HG03196 (cell line): ENCODE results near the gene SLC5A11.
"Not testable (repeated sequence)": the region's sequence is repeated elsewhere in the genome, so short reads cannot be mapped to it uniquely, and the experiment has no call there.

Experiments
- ATAC-seq: cut with Tn5 transposase; IDR thresholded peaks from one replicate; pipeline ENCODE4 v1.9.1; 2021; ENCODE audit not compliant: unreplicated experiment

The SLC5A11 gene

GRCh38 chr16:24845726-24846547 is at the start of gene SLC5A11:
TSS of gene SLC5A11 (plus strand) at chr16:24845963. CDS start at chr16:24858644, 12,681 bp downstream.
- no peak for ATAC-seq

DNA sequence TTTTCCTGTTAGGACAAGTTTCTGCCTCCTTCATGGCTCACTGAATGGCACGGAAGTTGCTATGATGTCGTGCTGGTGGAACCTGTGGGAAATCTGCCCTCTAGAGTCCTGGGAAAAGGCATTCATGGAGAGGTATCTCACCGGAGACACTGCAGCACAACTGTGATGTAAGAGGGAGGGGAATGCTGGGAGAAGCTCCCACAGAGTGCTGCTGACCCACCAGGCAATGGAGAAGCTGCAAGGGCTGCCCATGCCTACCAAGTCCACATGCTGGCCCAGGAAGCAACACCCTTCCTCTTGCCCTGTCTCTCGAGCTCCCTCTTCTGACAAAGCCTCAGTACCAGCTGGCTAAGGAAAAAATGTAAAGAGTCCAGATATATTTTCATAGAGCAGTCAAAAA is 45.2 kb upstream of the SLC5A11 start:
- no peak for ATAC-seq

GRCh38 chr16:24801761-24802302 is 43.9 kb upstream of the SLC5A11 start:
- no peak for ATAC-seq

DNA sequence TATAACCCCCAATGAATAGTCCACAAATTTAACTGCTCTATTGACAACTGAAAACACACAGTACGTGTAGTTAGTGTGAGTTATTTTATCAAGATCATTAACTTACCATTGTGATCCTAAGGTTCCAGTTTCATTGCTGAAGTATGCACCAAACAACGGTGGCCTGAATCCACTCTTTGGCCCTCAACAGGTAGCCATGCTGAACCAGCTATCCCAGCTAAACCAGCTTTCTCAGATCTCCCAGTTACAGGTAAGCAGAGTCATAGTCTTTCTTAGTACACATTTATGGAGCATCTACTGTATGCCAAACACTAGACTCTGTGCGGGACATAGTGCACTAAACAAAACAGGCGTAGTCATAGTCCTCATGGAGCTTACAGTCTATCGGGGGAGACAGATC is 40.3 kb upstream of the SLC5A11 start:
- no peak for ATAC-seq

GRCh38 chr16:24807301-24807700 is 38.5 kb upstream of the SLC5A11 start:
- no peak for ATAC-seq

DNA sequence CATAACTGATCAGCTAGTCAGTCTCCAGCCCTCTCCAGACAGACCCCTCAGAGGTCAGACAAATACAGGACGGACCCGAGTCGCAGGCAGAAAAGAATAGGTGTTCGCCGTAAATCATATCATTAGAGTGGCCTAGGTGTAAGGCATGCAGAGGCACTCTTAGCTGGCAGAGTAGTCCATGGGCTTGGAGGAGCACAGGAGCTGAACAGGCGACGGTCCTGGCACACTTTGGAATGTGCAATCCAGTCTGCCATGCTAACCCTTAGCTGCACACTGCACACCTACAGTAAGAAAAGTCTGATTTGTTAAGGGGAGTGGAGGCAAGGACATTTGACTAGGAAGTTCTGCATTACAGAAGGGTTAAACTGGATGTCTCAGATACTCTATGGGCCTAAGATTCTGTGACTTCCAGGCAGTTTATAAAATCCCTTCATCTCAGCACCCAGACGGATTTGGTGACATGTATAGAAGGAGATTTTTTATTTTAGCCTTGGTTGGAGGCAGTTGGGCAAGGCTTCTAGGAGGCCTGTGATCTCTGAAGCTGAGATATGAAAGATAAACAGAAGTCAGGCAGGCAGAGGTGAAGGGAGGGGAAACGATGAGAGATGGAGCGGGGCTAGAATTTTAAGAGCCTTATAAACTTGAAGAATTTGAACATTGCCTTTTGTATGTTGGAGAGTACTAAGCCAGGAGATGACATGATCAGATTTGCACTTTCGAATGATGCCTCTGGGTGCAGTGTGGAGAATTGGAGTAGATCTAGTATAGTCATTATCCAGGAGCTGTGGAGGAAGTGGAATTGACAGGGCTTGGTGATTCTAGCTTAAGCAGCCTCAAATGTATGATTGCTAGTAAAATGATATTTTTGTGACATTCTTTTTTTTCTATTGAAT is 34.6 kb upstream of the SLC5A11 start:
- ATAC-seq = no peak

DNA sequence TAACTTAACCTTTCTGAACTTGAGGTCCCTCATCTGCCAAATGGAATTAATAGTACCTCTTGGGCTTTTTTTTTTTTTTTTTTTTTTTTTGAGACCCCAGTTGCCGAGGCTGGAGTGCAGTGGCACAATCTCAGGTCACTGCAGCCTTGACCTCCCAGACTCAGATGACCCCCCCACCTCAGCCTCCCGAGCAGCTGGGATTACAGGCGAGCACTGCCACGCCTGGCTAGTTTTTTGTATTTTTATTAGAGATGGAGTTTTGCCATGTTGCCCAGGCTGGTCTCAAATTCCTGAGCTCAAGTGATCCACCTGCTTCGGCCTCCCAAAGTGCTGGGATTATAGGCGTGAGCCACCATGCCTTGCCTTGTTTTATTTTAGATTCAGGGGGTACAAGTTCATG is 33.0 kb upstream of the SLC5A11 start:
- not testable (repeated sequence) for ATAC-seq

DNA sequence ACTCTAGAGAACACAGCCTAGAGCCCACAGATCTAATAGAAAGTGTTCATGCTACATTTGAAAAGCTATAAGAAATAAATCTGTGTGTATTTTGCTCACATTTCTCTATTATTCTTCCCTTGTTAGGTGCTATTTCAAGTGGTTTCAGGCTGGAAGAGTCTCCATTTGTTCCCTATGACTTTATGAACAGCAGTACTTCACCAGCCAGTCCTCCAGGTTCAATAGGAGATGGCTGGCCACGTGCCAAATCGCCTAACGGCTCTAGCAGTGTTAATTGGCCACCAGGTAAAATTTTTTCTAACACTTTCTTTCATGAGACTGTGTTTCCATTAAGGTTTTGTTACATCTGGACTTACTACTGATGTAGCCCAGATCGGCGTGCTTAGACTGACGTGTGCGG is 30.7 kb upstream of the SLC5A11 start:
- ATAC-seq = no peak

DNA sequence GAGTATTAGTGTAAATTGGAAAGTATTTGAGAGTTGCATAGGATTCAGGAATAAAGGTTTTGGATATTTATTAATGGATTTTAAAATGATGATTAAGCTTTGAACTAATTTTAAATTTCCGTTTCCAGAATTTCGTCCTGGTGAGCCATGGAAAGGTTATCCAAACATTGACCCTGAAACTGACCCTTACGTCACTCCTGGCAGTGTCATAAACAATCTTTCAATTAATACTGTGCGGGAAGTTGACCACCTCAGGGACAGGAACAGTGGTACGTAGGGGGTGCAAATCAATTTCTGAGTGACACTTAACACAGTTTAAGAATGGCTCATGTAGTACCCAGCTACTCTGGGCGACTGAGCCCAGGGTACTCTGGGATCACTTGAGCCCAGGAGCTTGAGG is 29.1 kb upstream of the SLC5A11 start:
- no peak for ATAC-seq

DNA sequence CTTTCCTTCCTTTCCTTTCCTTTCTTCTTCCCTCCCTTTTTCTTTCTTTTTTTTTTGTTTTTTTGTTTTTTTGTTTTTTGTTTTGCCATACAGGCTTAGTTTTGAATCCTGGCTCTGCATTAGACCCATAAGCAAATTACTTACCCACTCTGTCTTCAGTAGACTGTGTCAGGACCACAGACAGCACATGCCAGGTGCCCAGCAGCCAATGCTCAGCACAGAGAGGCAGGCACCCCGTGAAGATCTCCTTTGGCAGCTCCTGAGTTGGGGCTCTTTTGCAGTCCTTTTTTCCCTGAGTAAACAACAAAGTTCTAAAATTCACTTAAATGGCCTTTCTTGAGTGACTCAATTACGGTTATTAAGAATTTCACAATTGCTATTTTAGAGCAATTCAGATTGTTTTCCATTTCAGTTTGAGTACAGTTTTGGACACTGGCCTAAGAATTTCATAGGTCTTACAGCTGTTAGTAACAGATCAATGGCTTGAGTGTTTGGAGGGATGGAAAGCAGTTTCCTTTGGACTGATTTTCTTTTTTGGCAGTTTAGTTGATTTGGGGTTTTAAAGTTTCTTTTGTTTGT is 26.2 kb upstream of the SLC5A11 start:
- no peak for ATAC-seq

- no peak for ATAC-seq
These were observed 25.2 kb upstream of the SLC5A11 start for GRCh38 chr16:24820522-24820921.

- ATAC-seq = no peak
These were observed 24.6 kb upstream of the SLC5A11 start for GRCh38 chr16:24821129-24821528.

- no peak for ATAC-seq
These were observed 23.2 kb upstream of the SLC5A11 start for GRCh38 chr16:24822542-24822941.

DNA sequence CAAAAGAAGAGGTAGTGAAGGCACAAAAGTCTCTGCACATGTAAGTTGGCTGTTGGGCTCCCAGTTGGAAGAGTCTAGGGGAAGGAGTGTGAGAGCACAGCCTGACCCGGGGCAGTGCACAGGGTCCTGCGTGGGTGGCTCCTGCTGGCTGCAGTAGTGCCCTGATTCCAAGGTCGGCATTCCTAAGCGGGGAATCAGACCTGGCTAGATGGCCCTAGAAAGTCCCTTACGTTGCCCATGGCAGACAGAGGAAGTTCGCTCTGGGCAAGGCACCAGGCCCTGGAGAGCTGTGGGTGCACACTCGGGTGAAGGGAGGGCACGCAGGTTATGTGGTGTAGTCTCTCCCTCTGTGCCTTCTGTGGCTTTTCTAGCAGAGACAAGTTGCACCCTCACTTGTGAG is 22.8 kb upstream of the SLC5A11 start:
- no peak for ATAC-seq

DNA sequence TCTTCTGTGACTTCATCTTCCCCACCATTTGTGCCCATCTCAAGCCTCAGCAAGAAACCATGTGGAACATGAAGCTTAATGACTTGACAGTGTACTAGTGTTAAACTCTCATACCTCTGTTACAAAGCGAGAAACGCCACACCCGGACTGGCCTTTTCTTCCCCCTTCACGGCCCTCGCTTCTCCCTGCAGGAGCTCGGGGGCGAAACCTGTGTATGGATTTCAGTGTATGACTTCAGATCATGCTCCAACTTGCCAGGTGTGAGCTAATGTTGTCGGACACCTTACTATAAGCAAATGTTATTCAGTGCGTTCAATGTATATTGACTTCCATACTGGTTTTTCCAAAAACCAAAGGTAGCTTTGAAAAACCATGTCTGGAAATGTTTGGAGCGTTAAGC is 20.1 kb upstream of the SLC5A11 start:
- no peak for ATAC-seq

DNA sequence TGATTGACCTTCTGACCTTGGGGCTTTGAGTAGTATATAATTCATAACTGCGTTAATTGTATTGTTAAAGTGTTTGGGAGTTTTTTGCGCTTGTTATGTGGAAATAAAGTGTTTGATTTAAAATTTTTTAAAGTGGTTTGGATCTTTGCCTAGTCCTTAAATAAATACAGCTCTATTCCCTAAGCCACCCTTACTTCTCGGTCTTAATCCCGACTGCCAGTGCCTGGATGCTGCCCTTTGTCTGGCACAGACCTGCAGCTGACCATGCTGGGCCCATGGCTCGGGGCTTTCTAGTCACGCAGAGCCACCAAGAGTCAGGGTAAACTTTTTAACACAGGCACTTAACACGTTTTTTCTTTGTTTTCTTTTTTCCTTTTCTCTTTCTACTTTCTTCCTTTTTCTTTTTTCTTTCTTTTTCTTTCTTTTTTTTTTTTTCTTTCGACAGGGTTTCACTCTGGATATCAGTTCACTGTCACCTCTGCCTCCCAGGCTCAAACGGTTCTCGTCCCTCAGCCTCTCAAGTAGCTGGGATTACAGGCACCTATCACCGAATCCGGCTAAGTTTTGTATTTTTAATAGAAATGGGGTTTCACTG is 19.6 kb upstream of the SLC5A11 start:
- ATAC-seq = no peak

DNA sequence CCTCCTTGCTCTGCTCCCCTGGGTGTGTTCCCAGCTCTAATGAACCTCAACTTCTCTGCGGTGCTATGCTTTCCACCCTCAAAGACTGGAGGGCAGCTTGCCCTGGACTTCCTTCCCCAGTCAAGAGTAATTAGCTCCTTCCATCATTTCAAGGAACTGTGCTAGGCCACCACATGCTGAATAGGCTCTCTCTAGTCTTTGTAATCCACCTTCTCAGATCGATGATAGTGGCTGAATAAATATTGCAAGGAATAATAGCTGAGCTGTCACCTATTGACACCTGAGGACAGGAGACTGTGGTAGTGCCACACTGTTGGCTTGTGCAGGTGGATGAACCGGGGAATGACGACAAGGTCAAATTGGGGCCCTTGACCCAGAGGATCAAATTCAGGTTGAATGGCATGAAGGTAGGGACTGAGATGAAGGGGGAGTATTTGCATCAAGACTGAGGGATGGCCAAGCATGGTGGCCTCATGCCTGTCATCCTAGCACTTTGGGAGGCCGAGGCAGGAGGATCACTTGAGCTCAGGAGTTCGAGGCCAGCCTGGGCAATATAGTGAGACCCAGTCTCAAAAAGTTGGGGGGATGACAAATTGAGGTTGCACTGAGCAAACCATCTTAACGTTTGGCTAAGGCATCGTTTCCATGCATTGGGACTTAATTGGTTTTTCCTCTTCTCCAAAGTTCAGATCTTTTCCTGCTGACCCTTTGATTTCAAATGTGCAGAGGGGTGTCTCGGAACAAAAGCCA is 18.8 kb upstream of the SLC5A11 start:
- ATAC-seq = no peak

- no peak for ATAC-seq
These were observed 16.6 kb upstream of the SLC5A11 start for GRCh38 chr16:24829153-24829552.

- no peak for ATAC-seq
These were observed 12.4 kb upstream of the SLC5A11 start for GRCh38 chr16:24833352-24833751.
